Hematopoietic multipotent progenitor cell treated with erythropoietin and hydrocortisone succinate and interleukin-3 and kit ligand, for 4 days (in vitro differentiated cells): ENCODE results near the gene WWOX.
"Not testable (repeated sequence)": the region's sequence is repeated elsewhere in the genome, so short reads cannot be mapped to it uniquely, and the experiment has no call there.

Source experiments
- DNase-seq: peaks from one replicate; pipeline ENCODE4 v3.0.0-alpha.2; 2015

Gene WWOX

GRCh38 chr16:79012671-79013434 lies 913.4 kb downstream of the WWOX start:
- DNase-seq: peak; percentile 62

GRCh38 chr16:79013930-79014660 lies 914.6 kb downstream of the WWOX start:
- no peak for DNase-seq

DNA sequence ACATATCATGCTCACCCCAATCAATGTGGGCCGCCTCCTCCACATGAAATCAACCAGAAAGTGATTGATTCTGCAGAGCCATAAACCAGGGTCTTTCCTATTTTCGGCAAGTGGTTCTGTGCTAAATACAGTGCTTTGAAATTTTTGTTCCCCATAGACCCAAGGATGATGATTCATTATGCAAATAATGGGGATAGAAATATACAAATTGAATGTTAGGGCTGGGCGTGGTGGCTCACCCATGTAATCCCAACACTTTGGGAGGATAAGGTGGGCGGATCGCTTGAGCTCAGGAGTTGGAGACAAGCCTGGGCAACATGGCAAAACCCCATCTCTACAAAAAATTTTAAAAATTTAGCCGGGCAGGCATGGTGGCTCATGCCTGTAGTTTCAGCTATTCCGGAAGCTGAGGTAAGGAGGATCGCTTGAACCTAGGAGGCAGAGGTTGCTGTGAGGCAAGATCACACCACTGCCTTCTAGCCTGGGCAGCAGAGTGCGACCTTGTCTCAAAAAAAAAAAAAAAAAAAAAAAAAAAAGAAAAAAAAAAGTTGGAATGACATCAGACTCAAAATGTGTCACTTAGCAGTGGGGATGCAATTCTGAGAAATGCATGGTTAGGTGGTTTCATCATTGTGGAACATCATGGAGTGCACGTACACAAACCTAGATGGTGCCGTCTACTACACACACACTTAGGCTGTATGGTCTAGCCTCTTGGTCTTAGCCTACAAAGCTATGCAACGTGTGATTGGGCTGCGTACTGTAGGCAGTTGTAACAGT lies 919.4 kb downstream of the WWOX start:
- no peak for DNase-seq

- peak; percentile 28 for DNase-seq
Measured at GRCh38 chr16:79019431-79019830, 920.0 kb downstream of the WWOX start.

DNA sequence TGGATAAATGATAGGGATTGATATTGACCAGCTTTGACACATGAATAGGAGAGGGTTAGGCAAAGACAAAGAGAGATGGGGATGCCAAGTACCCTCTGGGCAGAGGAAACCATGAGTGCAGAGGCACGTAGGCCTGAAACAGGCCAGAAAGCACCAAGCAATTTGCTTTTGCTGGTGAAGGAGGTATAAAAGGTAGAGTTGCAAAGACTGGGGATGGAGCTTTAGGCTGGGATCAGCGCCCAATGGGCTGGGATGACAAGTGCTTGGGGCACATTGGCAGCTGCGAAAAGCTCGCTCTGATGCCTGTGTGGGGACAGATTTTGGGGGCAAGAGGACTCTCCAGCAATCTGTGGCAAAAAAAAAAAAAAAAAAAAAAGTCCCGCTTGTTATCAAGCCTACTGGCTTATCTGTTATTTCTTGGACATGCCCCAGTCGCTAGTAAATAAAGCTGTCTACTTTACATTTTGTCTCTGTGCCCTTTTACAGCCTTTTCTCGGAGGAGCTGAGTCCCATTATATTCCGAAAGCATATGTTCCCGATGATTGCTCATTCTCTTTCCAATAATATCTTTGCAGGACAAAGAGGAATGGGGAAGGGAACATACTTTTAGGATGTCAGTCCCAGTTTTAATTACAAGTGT lies 922.7 kb downstream of the WWOX start:
- no peak for DNase-seq

DNA sequence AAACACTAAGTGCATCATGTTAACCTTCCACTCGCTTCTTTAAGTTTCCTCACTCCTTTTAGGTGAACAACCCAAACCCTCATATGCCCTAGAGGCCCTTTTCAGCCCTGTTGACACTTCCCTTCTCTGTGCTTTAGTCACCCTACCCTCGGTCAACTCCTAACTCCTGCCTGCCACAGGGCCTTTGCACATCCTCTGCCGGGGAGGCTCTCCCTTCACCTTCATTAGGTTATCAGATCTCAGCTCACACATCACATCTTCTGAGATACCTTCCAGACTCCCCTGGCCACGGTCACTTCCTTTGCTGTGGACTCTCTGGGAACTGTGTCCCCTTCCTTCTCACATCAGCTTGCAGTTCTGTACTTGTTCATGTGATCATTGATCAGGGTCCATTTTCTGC lies 926.7 kb downstream of the WWOX start:
- no peak for DNase-seq

- no peak for DNase-seq
Measured at GRCh38 chr16:79036541-79036940, 937.1 kb downstream of the WWOX start.

DNA sequence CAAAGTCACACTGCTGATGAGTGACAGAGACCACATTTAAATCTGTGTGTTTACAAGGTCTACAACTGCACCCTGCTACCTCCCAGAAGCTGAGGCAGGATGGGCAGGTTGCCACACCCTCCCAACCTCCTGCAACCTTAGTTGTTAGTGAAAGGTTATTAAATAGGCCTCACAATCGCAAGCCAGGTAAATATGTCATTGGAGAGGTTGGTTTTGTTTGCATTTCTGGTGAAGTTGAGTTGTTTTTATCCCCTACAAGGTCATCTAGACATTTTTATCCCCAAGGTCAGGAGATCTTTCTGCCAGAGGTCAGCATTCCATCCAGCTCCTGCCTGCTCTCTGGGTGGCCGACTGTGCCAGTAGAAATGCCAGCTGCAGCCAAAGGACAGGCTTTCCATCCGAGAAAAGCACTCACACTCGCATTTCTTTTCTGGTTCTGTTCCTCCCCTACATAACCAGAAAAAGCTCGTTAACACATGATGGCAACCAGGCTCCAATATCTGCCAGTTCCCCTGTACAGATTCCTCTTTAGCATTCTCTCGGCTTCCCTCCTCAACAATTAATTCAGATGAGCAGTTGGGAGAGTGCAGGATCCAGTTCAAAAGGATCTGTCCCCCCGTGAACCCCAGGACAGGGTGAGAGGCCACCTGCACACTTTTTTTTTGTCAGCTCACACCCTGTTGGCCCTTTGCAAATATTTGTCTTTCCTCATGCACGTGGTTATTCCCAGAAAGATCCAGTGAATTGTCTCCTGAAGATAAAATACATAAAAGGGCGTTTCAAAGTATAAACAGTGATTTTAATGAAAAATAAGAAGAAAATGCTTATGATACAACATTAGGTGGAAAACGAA lies 938.3 kb downstream of the WWOX start:
- DNase-seq: no peak

- DNase-seq: no peak
Measured at GRCh38 chr16:79041206-79041605, 941.8 kb downstream of the WWOX start.

DNA sequence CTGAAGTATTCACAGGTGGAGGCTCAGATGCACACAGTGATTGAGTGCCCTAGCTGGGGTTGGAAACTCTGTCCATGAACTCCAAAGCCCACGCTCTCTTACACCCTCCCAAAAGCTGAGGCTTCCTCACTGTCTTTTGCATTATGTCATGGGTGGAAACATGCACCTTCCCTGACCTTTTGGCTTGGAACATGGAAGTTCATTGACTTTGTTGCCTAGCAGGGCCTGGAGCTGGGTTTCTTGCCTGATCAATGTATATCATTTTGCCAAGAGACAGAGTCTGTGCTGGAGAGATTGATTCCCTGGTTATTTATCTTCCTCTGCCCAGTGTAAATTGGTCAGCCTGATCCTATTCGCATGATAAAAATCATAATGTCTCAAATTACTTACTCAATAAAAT lies 942.7 kb downstream of the WWOX start:
- DNase-seq: no peak

DNA sequence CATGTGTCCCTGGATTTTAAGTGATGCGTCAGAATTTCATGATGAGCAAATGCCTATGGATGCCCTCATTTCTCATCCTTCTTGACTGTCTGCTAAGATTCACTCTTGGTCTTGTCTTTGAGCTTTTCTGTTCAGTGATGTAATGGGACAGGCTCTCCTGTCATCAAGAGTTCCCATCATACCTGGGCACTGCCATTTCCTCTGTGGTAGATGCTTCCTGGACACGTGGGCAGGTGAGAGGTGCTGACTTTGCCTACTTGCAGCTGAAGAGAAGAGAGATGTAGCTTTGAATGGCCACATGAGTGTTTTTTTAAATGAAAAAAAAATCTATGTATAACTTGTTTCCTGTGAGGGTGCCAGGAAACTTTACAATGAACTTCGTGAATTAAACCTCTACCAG lies 943.4 kb downstream of the WWOX start:
- DNase-seq: no peak

- DNase-seq: no peak
Measured at GRCh38 chr16:79045191-79045590, 945.7 kb downstream of the WWOX start.

DNA sequence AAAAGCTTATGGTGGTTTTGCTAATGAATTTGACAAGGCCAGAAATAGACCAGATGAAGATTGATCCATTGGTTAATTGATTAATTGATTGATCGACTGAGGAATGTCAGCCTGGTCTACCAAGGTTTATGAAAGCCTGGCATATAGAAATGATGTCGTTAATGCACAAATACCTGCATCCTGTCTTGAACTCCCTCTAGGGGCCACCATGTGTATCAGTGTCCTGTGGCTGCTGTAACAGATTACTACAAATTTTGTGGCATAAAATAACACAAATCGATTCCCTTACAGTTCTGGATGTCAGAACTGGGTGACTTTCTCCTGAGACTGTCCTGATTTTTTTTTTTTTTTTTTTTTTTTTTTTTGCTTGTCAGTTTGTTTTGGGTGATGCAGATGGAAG lies 947.9 kb downstream of the WWOX start:
- DNase-seq: peak; percentile 65

DNA sequence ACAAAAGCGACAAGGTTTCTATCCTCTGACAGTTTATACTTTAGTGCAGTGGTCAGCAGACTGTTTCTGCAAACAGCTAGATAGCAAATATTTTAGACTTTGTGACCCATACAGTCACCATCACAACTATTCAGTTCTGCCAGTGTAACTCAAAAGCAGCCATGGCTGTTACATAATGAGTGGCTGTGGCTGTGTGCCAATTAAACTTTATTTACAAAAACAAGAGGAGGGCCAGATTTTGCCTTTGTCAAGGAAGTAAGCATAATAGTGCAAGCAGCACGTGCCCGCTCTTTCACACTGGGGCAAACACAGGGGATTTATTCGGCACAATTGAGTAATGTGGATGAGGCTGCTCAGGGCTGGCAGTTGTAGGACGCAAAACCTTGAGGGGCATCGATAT lies 949.6 kb downstream of the WWOX start:
- DNase-seq: no peak

- no peak for DNase-seq
Measured at GRCh38 chr16:79050063-79050462, 950.6 kb downstream of the WWOX start.

DNA sequence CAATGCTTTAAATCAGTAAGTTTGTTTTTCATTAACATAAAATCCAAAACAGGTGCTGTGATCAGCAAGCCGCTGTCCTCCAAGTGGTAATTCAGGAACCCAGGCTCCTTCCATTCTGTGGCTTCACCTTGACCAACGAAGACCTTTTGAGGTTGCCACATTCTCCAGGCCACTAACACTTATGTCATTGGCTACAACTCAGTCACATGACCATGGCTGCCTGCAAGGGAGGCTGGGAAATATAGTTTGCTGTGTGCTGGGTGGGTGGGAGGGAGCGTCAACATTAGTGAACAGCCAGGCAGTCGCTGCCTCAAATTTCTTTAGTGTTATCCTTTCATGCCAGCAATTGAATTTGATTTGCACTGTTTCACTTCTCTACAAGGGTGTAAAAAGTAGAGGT lies 951.9 kb downstream of the WWOX start:
- DNase-seq: no peak

GRCh38 chr16:79052198-79052597 lies 952.7 kb downstream of the WWOX start:
- not testable (repeated sequence) for DNase-seq

- no peak for DNase-seq
Measured at GRCh38 chr16:79053577-79053976, 954.1 kb downstream of the WWOX start.

GRCh38 chr16:79054211-79054984 lies 954.9 kb downstream of the WWOX start:
- no peak for DNase-seq

- no peak for DNase-seq
Measured at GRCh38 chr16:79055251-79055970, 956.0 kb downstream of the WWOX start.

GRCh38 chr16:79061181-79061580 lies 961.7 kb downstream of the WWOX start:
- no peak for DNase-seq
